H9 (cell line): ENCODE results near the gene HS6ST2. TPM values are rescaled to one million over a fixed set of nuclear protein-coding genes. Genes with fewer than 3 reads are reported as not detected.

Experiments
- DNase-seq: peaks from one replicate; pipeline ENCODE4 v3.0.0-alpha.2; 2017
- H2AFZ ChIP-seq: one replicate; pipeline ENCODE4 v1.6.1; 2013; ENCODE audit warnings: mild to moderate bottlenecking, low read length, control low read depth, moderate library complexity
- H2AK5ac ChIP-seq: 2 replicates; pipeline ENCODE4 v1.6.1; 2013; ENCODE audit warnings: low read length, control low read depth, mixed read lengths; ENCODE audit not compliant: insufficient read length
- H2BK120ac ChIP-seq: one replicate; pipeline ENCODE4 v1.6.1; 2013; ENCODE audit warnings: low read depth, mild to moderate bottlenecking, low read length, control low read depth, inconsistent platforms; ENCODE audit not compliant: poor library complexity, severe bottlenecking
- H2BK12ac ChIP-seq: 2 replicates; pipeline ENCODE4 v1.6.1; 2013; ENCODE audit warnings: low read length, control low read depth, mixed read lengths, low read depth; ENCODE audit not compliant: insufficient read length
- H2BK15ac ChIP-seq: 2 replicates; pipeline ENCODE4 v1.6.1; 2013; ENCODE audit warnings: low read depth, low read length, control low read depth
- H2BK20ac ChIP-seq: one replicate; pipeline ENCODE4 v1.6.1; 2013; ENCODE audit warnings: low read depth, mild to moderate bottlenecking, low read length, control low read depth, inconsistent platforms; ENCODE audit not compliant: poor library complexity, severe bottlenecking
- H2BK5ac ChIP-seq: 2 replicates; pipeline ENCODE4 v1.6.1; 2013; ENCODE audit warnings: low read length, control low read depth, mixed read lengths; ENCODE audit not compliant: insufficient read length
- H3K14ac ChIP-seq: 2 replicates; pipeline ENCODE4 v1.6.1; 2013; ENCODE audit warnings: low read length, control low read depth; ENCODE audit not compliant: insufficient read depth
- H3K18ac ChIP-seq: 2 replicates; pipeline ENCODE4 v1.6.1; 2013; ENCODE audit warnings: low read depth, mild to moderate bottlenecking, mixed read lengths, low read length, control low read depth; ENCODE audit not compliant: insufficient read length
- H3K23ac ChIP-seq: 2 replicates; pipeline ENCODE4 v1.6.1; 2013; ENCODE audit warnings: low read length, control low read depth, mixed read lengths, low read depth; ENCODE audit not compliant: insufficient read length
- H3K23me2 ChIP-seq: 2 replicates; pipeline ENCODE4 v1.6.1; 2013; ENCODE audit warnings: low read depth, mild to moderate bottlenecking, mixed read lengths, low read length, control low read depth; ENCODE audit not compliant: insufficient read length, poor library complexity, severe bottlenecking
- H3K27ac ChIP-seq: 2 replicates; pipeline ENCODE4 v1.5.1; 2013; ENCODE audit warnings: low read length, control low read depth, mixed read lengths, low read depth; ENCODE audit not compliant: insufficient read length
- H3K27me3 ChIP-seq: 2 replicates; pipeline ENCODE4 v1.6.1; 2013; ENCODE audit warnings: low read length, control low read depth, inconsistent platforms; ENCODE audit not compliant: insufficient read depth
- H3K4ac ChIP-seq: 2 replicates; pipeline ENCODE4 v1.6.1; 2013; ENCODE audit warnings: low read depth, mild to moderate bottlenecking, control low read depth, inconsistent platforms, low read length, moderate library complexity
- H3K4me1 ChIP-seq: 2 replicates; pipeline ENCODE4 v1.6.1; 2013; ENCODE audit warnings: low read length, control low read depth, inconsistent platforms; ENCODE audit not compliant: insufficient read depth
- H3K4me2 ChIP-seq: 2 replicates; pipeline ENCODE4 v1.6.1; 2013; ENCODE audit warnings: low read length, control low read depth, mixed read lengths; ENCODE audit not compliant: insufficient read length, insufficient read depth
- H3K56ac ChIP-seq: 2 replicates; pipeline ENCODE4 v1.6.1; 2013; ENCODE audit warnings: low read depth, mild to moderate bottlenecking, mixed read lengths, low read length, control low read depth; ENCODE audit not compliant: insufficient read length
- H3K79me1 ChIP-seq: 2 replicates; pipeline ENCODE4 v1.6.1; 2013; ENCODE audit warnings: low read depth, mild to moderate bottlenecking, moderate library complexity, low read length, control low read depth, inconsistent platforms; ENCODE audit not compliant: insufficient read depth, poor library complexity, severe bottlenecking
- H3K79me2 ChIP-seq: 2 replicates; pipeline ENCODE4 v1.6.1; 2013; ENCODE audit warnings: low read length, control low read depth, inconsistent platforms; ENCODE audit not compliant: insufficient read depth
- H3K9ac ChIP-seq: 2 replicates; pipeline ENCODE4 v1.6.1; 2013; ENCODE audit warnings: low read length, control low read depth, mixed read lengths; ENCODE audit not compliant: insufficient read length; ENCODE audit errors: extremely low read depth
- H3K9me3 ChIP-seq: one replicate; pipeline ENCODE4 v1.6.1; 2013; ENCODE audit warnings: low read depth, low read length, inconsistent platforms; ENCODE audit not compliant: control insufficient read depth
- H3T11ph ChIP-seq: one replicate; pipeline ENCODE4 v1.6.1; 2013; ENCODE audit warnings: mild to moderate bottlenecking, low read length, control low read depth, inconsistent platforms
- H4K20me1 ChIP-seq: one replicate; pipeline ENCODE4 v1.6.1; 2013; ENCODE audit not compliant: control insufficient read depth, insufficient read length, insufficient read depth
- H4K5ac ChIP-seq: 2 replicates; pipeline ENCODE4 v1.6.1; 2013; ENCODE audit warnings: low read depth, mild to moderate bottlenecking, mixed read lengths, low read length, control low read depth; ENCODE audit not compliant: insufficient read length
- H4K8ac ChIP-seq: replicated peaks from 2 replicates; pipeline ENCODE4 v1.6.1; 2013; ENCODE audit warnings: low read length, control low read depth, mixed read lengths, low read depth; ENCODE audit not compliant: insufficient read length
- H4K91ac ChIP-seq: 2 replicates; pipeline ENCODE4 v1.6.1; 2013; ENCODE audit warnings: low read depth, mild to moderate bottlenecking, moderate library complexity, mixed read lengths, low read length, control low read depth; ENCODE audit not compliant: insufficient read length
- H3K27ac Mint-ChIP-seq, 3 experiments: 2 replicates in 2 of 3; 3 replicates in 1 of 3; pipeline ENCODE4 v1.8.0; 2020 to 2021; ENCODE audit warnings: mixed read lengths in 3 of 3, mild to moderate bottlenecking in 1 of 3, moderate library complexity in 1 of 3
- H3K27me3 Mint-ChIP-seq: 2 replicates; pipeline ENCODE4 v1.8.0; 2021; ENCODE audit warnings: low read depth, mild to moderate bottlenecking, moderate library complexity, mixed read lengths
- H3K36me3 Mint-ChIP-seq, 3 experiments: 2 replicates in 2 of 3; 3 replicates in 1 of 3; pipeline ENCODE4 v1.8.0; 2020 to 2021; ENCODE audit warnings: low read depth in 3 of 3, mixed read lengths in 3 of 3; ENCODE audit not compliant: insufficient read depth in 1 of 3
- H3K4me1 Mint-ChIP-seq, 2 experiments: 2 replicates each; pipeline ENCODE4 v1.8.0; 2020; ENCODE audit warnings: mixed read lengths in 2 of 2
- H3K4me3 Mint-ChIP-seq, 2 experiments: 2 replicates in 1 of 2; 3 replicates in 1 of 2; pipeline ENCODE4 v1.8.0; 2020 to 2021; ENCODE audit warnings: mild to moderate bottlenecking in 2 of 2, mixed read lengths in 2 of 2, moderate library complexity in 1 of 2
- H3K9me3 Mint-ChIP-seq, 2 experiments: 2 replicates in 1 of 2; 3 replicates in 1 of 2; pipeline ENCODE4 v1.8.0; 2020; ENCODE audit warnings: mild to moderate bottlenecking in 2 of 2, mixed read lengths in 2 of 2, moderate library complexity in 1 of 2
- CTCF ChIP-seq: fragments of 200-600 bp; sonication (generic); conservative IDR thresholded peaks from 3 replicates; pipeline ENCODE4 v1.8.0; 2021; ENCODE audit warnings: antibody characterized with exemption, mild to moderate bottlenecking
- WGBS: extraction: QIAGEN DNeasy Blood & Tissue Kit; methylation state at CpG from one replicate; pipeline ENCODE4 v1.1.7; 2013; ENCODE audit warnings: missing lambda C conversion rate, low lambda C conversion rate, mixed read lengths; ENCODE audit not compliant: insufficient read length; ENCODE audit errors: extremely low coverage; 5-methylcytosine and 5-hydroxymethylcytosine counted together
- total RNA-seq: library from RNA; stranded (reverse); gene quantifications from 2 replicates; pipeline ENCODE4 v1.2.1, GENCODE V29; 2021

The HS6ST2 gene
- total RNA-seq, 1 experiment from 2014 or later: 4.8 TPM

- no peak overlapping the region for H4K8ac ChIP-seq
- H3K4me1 ChIP-seq: no peaks in the 10 kb centered on the region
- DNase-seq: no peak
- Mint-ChIP-seq H3K4me3 (no peak overlapping the region), H3K27me3 (peaks cover 4% of the 10 kb centered on the region), H3K4me1 (0 out of 4 replicates have a peak, but pooled peaks cover 0 to 3% of the 10 kb centered on the region in 2 experiments), H3K9me3 (no peaks in the 10 kb centered on the region), H3K36me3 (no peaks in the 10 kb centered on the region), H3K27ac (no peak overlapping the region)
- no peaks in the 10 kb centered on the region for H4K20me1 ChIP-seq
- no peak overlapping the region for H2AK5ac ChIP-seq
- H4K5ac ChIP-seq: no peak overlapping the region
- H3T11ph ChIP-seq: no peak overlapping the region
- no peak overlapping the region for H3K4ac ChIP-seq
- H4K91ac ChIP-seq: no peak overlapping the region
- H2BK120ac ChIP-seq: no peak overlapping the region
- H2AFZ ChIP-seq: no peak overlapping the region
- H3K9me3 ChIP-seq: no peaks in the 10 kb centered on the region
- H2BK20ac ChIP-seq: no peak overlapping the region
- H3K9ac ChIP-seq: no peak overlapping the region
- no peak overlapping the region for H3K4me2 ChIP-seq
- no peak overlapping the region for H3K27ac ChIP-seq
- no peaks in the 10 kb centered on the region for H3K23me2 ChIP-seq
- H3K18ac ChIP-seq: no peak overlapping the region
- H3K79me1 ChIP-seq: no peaks in the 10 kb centered on the region
- H2BK5ac ChIP-seq: no peak overlapping the region
- no peak overlapping the region for H3K23ac ChIP-seq
- H3K27me3 ChIP-seq: no peaks in the 10 kb centered on the region
- no peak overlapping the region for H2BK12ac ChIP-seq
- H3K14ac ChIP-seq: no peak overlapping the region
- H3K79me2 ChIP-seq: no peaks in the 10 kb centered on the region
- no peak overlapping the region for H3K56ac ChIP-seq
- TF ChIP-seq CTCF: no peak
- WGBS: no CpG with 5 or more reads among the region's 4 CpGs
- no peak overlapping the region for H2BK15ac ChIP-seq
Measured at GRCh38 chrX:132610536-132610935, 347.9 kb downstream of the HS6ST2 start.
